PFSK-1 (cell line): Measurements from ENCODE around the gene SIM1.

Experiments used
- FOXP2 ChIP-seq: optimal IDR thresholded peaks from 2 replicates; pipeline ENCODE3; 2011; ENCODE audit warnings: borderline replicate concordance, control low read depth, inconsistent platforms; ENCODE audit not compliant: insufficient read depth; ENCODE audit errors: extremely low read length, extremely low read depth
- POLR2AphosphoS5 ChIP-seq: IDR thresholded peaks from 2 replicates; pipeline ENCODE4 v1.6.1; 2012; ENCODE audit warnings: low read depth, mild to moderate bottlenecking, control low read depth, low read length, moderate library complexity
- SIN3A ChIP-seq: IDR thresholded peaks from 2 replicates; pipeline ENCODE4 v1.6.1; 2012; ENCODE audit warnings: mild to moderate bottlenecking, low read length, moderate library complexity, borderline replicate concordance; ENCODE audit not compliant: insufficient read depth
- TAF1 ChIP-seq: IDR thresholded peaks from 2 replicates; pipeline ENCODE4 v1.6.1; 2012; ENCODE audit warnings: low read length, control low read depth, borderline replicate concordance; ENCODE audit not compliant: insufficient read depth
- TF ChIP-seq, protein P1 (sequence below), 2 experiments: IDR thresholded peaks; 2 replicates each; pipeline versions ENCODE4 v1.6.1 to v1.8.0; 2011 to 2012; ENCODE audit warnings: low read depth in 2 of 2, low read length in 2 of 2, control low read depth in 1 of 2, inconsistent platforms in 1 of 2, mild to moderate bottlenecking in 1 of 2, moderate library complexity in 1 of 2; ENCODE audit not compliant: insufficient read depth in 1 of 2

Gene SIM1

DNA sequence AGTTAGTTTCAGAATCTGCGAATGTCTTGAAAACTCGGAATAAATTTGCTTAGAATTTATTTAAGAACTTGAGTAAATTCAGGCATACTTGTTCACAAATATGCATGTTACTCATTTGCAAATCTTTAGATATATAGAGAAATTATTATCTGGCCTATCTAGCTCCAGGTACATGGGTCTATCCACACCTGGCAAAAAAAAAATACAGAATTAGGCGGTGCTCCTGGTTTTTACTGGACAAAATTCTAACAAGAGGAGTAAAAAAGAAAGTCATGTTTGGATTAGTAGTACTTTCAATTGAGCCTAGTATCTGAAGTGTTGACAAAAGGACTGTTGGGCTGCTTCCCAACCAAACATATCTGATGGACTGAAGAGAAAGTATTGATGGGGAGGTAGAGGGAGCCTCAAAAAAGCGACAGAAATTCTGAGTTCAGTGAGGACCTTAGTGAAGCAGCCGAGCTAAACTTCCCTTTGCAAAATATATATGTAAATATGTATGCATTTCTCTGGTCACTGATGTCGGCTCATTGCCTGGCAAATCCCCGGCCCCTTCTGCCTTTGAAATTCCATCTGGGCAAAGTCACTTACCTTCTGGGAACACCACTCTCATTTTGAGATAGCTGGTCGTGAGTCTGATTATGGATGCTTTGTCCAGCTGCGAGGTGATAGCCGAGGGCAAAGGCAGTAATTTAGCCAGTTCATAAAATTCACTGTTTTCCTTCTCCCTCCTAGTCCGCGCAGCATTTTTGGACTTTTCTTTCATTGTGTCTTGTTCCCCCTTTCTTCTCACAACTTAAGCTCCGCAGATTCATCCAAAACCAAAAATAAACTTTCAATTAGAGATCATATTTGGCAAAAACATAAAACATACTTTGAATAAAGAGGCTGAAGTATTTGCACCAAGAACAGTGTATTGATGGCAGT is 1.8 kb downstream of the SIM1 start:
- no peak for TF ChIP-seq SIN3A
- TF ChIP-seq POLR2AphosphoS5 = no peak
- no peak for TF ChIP-seq FOXP2
- TF ChIP-seq, protein P1, sequence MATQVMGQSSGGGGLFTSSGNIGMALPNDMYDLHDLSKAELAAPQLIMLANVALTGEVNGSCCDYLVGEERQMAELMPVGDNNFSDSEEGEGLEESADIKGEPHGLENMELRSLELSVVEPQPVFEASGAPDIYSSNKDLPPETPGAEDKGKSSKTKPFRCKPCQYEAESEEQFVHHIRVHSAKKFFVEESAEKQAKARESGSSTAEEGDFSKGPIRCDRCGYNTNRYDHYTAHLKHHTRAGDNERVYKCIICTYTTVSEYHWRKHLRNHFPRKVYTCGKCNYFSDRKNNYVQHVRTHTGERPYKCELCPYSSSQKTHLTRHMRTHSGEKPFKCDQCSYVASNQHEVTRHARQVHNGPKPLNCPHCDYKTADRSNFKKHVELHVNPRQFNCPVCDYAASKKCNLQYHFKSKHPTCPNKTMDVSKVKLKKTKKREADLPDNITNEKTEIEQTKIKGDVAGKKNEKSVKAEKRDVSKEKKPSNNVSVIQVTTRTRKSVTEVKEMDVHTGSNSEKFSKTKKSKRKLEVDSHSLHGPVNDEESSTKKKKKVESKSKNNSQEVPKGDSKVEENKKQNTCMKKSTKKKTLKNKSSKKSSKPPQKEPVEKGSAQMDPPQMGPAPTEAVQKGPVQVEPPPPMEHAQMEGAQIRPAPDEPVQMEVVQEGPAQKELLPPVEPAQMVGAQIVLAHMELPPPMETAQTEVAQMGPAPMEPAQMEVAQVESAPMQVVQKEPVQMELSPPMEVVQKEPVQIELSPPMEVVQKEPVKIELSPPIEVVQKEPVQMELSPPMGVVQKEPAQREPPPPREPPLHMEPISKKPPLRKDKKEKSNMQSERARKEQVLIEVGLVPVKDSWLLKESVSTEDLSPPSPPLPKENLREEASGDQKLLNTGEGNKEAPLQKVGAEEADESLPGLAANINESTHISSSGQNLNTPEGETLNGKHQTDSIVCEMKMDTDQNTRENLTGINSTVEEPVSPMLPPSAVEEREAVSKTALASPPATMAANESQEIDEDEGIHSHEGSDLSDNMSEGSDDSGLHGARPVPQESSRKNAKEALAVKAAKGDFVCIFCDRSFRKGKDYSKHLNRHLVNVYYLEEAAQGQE (IDR thresholded peaks at IDR 0.05; ENCODE audit: insufficient read depth in 1 of 2, low read depth in 2 of 2, low read length in 2 of 2) = no peak
- no peak for TF ChIP-seq TAF1

DNA sequence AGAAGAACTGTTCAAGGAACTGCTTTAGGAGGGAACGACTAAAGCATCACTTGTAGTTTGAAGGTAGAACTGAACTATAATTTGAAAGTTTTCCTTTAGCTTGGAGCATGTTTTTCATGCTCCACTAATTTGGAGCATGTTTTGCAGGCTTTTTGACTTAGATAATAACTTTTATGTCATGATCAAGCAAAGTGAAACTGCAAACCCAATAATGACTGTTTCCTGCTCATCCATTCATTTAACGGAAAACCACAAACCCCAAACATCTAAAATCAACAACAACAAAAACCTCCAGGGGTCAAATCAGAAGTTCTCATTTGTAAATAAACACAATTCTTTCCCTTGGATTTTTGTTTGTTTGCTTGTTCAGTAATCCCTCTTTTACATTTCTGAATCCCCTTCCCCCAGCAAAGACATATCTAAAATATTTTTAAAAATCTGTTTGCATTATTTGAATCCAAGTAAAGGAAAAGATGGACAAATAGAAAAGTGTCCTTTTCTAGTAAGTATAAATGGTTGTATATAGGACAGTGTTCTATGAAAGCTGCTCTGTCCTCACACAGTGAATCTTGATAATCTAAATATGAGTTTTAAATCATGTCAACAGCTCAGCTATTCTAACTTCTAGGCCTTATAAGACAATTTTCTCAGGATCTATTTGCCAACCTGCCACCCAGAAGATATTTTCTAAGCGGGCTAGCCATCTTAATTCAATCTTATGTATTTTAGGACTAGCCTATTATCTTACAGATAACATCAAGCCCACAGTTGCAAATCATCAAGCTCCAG is 2.6 kb downstream of the SIM1 start:
- TF ChIP-seq SIN3A = no peak
- TF ChIP-seq TAF1 = no peak
- TF ChIP-seq, protein P1 (IDR thresholded peaks at IDR 0.05; ENCODE audit: insufficient read depth in 1 of 2, low read depth in 2 of 2, low read length in 2 of 2) = no peak
- no peak for TF ChIP-seq POLR2AphosphoS5
- no peak for TF ChIP-seq FOXP2

DNA sequence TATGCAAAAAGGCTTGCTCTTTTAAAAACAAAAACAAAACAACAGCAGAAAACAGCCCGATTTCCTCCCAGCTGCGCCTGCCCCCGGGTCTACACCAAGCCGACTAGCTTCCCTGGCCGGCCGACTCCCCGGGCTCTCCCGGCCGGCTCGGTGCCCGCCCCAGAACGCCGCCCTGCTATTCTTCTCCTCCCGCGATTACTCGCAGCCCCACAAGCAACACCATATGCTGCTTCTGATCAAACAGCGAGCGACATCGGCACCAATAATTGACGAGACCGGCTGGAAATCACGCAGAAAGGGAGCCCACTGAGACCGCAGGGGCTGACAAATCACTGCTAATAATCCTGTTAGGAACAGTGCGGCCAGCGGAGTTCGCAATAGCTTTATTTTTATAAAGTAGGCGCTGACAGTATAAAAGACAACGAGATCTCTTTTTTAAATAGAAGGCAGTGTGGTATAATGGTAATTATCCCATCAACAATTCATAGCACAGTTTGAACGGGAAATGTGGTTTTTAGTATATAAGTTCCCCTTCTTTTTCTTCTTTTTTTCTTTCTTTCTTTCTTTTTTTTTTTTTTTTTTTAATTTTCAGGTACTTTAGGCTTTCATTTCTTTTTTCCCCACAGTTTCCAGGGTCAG is 3.3 kb downstream of the SIM1 start:
- TF ChIP-seq TAF1 (no peak), POLR2AphosphoS5 (no peak)
- TF ChIP-seq, protein P1 (IDR thresholded peaks at IDR 0.05; ENCODE audit: insufficient read depth in 1 of 2, low read depth in 2 of 2, low read length in 2 of 2) = no peak

DNA sequence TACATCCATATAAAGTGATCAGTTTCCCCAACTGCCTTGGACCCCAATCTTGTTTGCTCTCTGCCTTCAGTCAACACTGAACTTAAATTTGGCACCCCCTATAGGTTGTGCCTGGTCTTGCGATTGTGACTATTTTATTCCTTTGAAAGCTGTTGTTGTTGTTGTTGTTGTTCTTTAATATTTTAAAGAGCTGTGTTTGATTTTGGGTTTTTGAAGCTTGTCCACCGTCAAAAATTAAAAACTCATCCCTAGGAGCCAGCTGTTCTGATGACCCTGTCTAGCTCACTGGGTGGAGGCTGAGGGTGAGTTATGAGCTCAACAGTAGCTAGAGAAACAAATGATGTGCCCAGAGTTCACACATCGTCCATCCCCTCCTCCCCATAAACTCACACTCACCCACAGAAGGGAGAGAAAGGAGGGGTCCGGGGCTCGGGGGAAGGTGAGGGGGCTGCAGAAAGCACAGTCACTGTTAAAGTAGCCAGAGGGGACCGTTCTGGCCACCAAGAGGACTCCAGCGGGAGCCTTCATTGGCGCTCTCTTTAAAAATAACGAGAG is 4.0 kb downstream of the SIM1 start:
- TF ChIP-seq TAF1 (no peak), POLR2AphosphoS5 (no peak), SIN3A (no peak), FOXP2 (no peak)
- TF ChIP-seq, protein P1 (IDR thresholded peaks at IDR 0.05; ENCODE audit: insufficient read depth in 1 of 2, low read depth in 2 of 2, low read length in 2 of 2) = no peak
